ENCODE measurements around the gene HOMER3. TPM values are rescaled to one million over a fixed set of nuclear protein-coding genes. Genes with fewer than 3 reads are reported as not detected.
A peak's percentile ranks its signal among the peaks of the same experiment; 100 is the strongest.
"Not testable (repeated sequence)": the region's sequence is repeated elsewhere in the genome, so short reads cannot be mapped to it uniquely, and the experiment has no call there.

Gene HOMER3
- total RNA-seq, 2 experiments from 2014 or later = not detected

DNA sequence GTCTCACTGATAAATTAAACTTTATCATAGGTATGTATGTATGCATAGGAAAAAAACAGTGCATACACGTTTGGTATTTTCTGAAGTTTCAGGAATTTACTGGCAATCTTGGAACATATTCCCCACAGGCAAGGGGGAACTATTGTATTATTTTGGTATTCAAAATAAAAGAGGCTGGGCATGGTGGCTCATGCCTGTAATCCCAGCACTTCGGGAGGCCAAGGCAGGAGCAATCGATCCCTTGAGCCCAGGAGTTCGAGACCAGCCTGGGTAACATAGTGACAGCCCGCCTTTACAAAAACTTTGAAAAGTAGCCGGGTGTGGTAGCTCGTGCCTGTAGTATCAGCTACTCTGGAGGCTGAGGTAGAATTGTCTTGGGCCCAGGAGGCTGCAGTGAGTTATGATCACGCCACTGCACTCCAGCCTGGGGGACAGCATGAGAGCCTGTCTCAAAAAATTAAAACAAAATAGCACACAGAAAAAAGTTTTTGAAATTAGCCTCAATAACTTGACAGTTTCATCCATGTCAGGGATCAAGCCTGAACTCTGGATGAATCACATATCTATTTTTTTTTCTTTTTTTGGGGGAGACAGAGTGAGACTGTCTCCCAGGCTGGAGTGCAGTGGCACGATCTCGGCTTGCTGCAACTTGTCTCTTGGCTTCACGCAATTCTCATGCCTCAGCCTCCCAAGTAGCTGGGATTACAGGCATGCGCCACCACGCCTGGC, 29.1 kb upstream of the HOMER3 start:
- H3K9me3 Mint-ChIP-seq = no peaks in the 10 kb centered on the region
- no peak for DNase-seq
- ChIA-PET CTCF (no interaction called here), POLR2A (no interaction called here)
- no peak overlapping the region for H3K27ac Mint-ChIP-seq
- no peaks in the 10 kb centered on the region for H3K4me1 Mint-ChIP-seq
- peaks cover 2% of the 10 kb centered on the region for H3K27me3 Mint-ChIP-seq
- H3K36me3 Mint-ChIP-seq (ENCODE audit: low read depth) = no peaks in the 10 kb centered on the region
- H3K4me3 Mint-ChIP-seq = no peak overlapping the region

GRCh38 chr19:18967358-18968146, 26.5 kb upstream of the HOMER3 start:
- Mint-ChIP-seq H3K36me3 (ENCODE audit: low read depth) (no peaks in the 10 kb centered on the region), H3K9me3 (no peaks in the 10 kb centered on the region), H3K27ac (no peak overlapping the region), H3K27me3 (peaks cover 2% of the 10 kb centered on the region), H3K4me3 (no peak overlapping the region), H3K4me1 (no peaks in the 10 kb centered on the region)
- ChIA-PET CTCF (no interaction called here), POLR2A (no interaction called here)
- no peak for DNase-seq

GRCh38 chr19:18966307-18966706, 25.3 kb upstream of the HOMER3 start:
- CTCF ChIA-PET = interaction anchor here (0.7 to 0.8 kb wide), 2 partner anchors 10 to 33 kb away, joined by 3 read pairs; no protein-coding TSS in a partner anchor

DNA sequence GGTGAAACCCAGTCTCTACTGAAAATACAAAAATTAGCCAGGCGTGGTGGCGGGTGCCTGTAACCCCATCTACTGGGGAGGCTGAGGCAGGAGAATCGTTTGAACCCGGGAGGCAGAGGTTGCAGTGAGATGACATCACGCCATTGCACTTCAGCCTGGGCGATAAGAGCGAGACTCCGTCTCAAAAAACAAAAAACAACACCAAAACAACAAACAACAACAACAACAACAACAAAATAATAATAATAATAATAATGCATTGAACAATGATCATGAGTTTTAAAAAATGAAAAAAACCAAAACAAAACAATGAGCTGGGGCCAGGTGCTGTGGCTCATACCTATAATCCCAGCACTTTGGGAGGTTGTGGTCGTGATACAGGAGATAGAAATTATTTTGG, 23.1 kb upstream of the HOMER3 start:
- ChIA-PET CTCF (interaction anchor here (2.1 kb wide), 1 partner anchor 117 kb away, joined by 4 read pairs; no protein-coding TSS in a partner anchor), POLR2A (no interaction called here)
- Mint-ChIP-seq H3K36me3 (ENCODE audit: low read depth) (no peaks in the 10 kb centered on the region), H3K27me3 (peaks cover 14% of the 10 kb centered on the region), H3K27ac (no peak overlapping the region), H3K4me3 (no peak overlapping the region), H3K9me3 (no peaks in the 10 kb centered on the region), H3K4me1 (peaks cover 10% of the 10 kb centered on the region)
- DNase-seq = no peak

More at GRCh38 chr19:18966307-18966706, 25.3 kb upstream of the HOMER3 start:
- H3K4me1 Mint-ChIP-seq = peaks cover 10% of the 10 kb centered on the region
- H3K9me3 Mint-ChIP-seq = no peaks in the 10 kb centered on the region
- H3K4me3 Mint-ChIP-seq = no peak overlapping the region
- H3K27ac Mint-ChIP-seq = no peak overlapping the region
- POLR2A ChIA-PET = no interaction called here
- peaks cover 13% of the 10 kb centered on the region for H3K27me3 Mint-ChIP-seq
- H3K36me3 Mint-ChIP-seq (ENCODE audit: low read depth) = no peaks in the 10 kb centered on the region
- DNase-seq = no peak

- peaks cover 10% of the 10 kb centered on the region for H3K4me1 Mint-ChIP-seq
- H3K36me3 Mint-ChIP-seq (ENCODE audit: low read depth) = no peaks in the 10 kb centered on the region
- no peak overlapping the region for H3K27ac Mint-ChIP-seq
- H3K4me3 Mint-ChIP-seq = no peak overlapping the region
- peaks cover 12% of the 10 kb centered on the region for H3K27me3 Mint-ChIP-seq
- POLR2A ChIA-PET = no interaction called here
- no peaks in the 10 kb centered on the region for H3K9me3 Mint-ChIP-seq
- peak; percentile 11 for DNase-seq
- CTCF ChIA-PET = no interaction called here
These were observed 21.0 kb upstream of the HOMER3 start for GRCh38 chr19:18961767-18962620.

- CTCF ChIA-PET = no interaction called here
- Mint-ChIP-seq H3K9me3 (no peaks in the 10 kb centered on the region), H3K4me3 (no peak overlapping the region), H3K27me3 (peaks cover 12% of the 10 kb centered on the region), H3K36me3 (ENCODE audit: low read depth) (no peaks in the 10 kb centered on the region), H3K27ac (no peak overlapping the region), H3K4me1 (peaks cover 10% of the 10 kb centered on the region)
- no peak for DNase-seq
- POLR2A ChIA-PET = no interaction called here
These were observed 19.4 kb upstream of the HOMER3 start for GRCh38 chr19:18960370-18960769.

GRCh38 chr19:18955042-18955441, 14.0 kb upstream of the HOMER3 start:
- ChIA-PET POLR2A (no interaction called here), CTCF (interaction anchor here (0.6 kb wide), 1 partner anchor 794 kb away, joined by 3 read pairs; no protein-coding TSS in a partner anchor)
- H3K4me1 Mint-ChIP-seq = no peaks in the 10 kb centered on the region
- no peak overlapping the region for H3K4me3 Mint-ChIP-seq
- no peaks in the 10 kb centered on the region for H3K36me3 Mint-ChIP-seq (ENCODE audit: low read depth)
- H3K27ac Mint-ChIP-seq = no peak overlapping the region
- H3K9me3 Mint-ChIP-seq = peaks cover 6% of the 10 kb centered on the region
- no peak for DNase-seq
- H3K27me3 Mint-ChIP-seq = peaks cover 3% of the 10 kb centered on the region

- POLR2A ChIA-PET = no interaction called here
- peaks cover 3% of the 10 kb centered on the region for H3K27me3 Mint-ChIP-seq
- no peaks in the 10 kb centered on the region for H3K36me3 Mint-ChIP-seq (ENCODE audit: low read depth)
These were observed 13.1 kb upstream of the HOMER3 start for GRCh38 chr19:18954094-18954493.

GRCh38 chr19:18952364-18953003, 11.5 kb upstream of the HOMER3 start:
- H3K9me3 Mint-ChIP-seq; H3K27ac Mint-ChIP-seq; CTCF ChIA-PET; H3K36me3 Mint-ChIP-seq (ENCODE audit: low read depth); H3K27me3 Mint-ChIP-seq; DNase-seq; H3K4me1 Mint-ChIP-seq; POLR2A ChIA-PET; H3K4me3 Mint-ChIP-seq: not testable (repeated sequence)

More at GRCh38 chr19:18954094-18954493, 13.1 kb upstream of the HOMER3 start:
- no peak for DNase-seq
- Mint-ChIP-seq H3K27ac (no peak overlapping the region), H3K4me1 (no peaks in the 10 kb centered on the region), H3K4me3 (no peak overlapping the region), H3K9me3 (peaks cover 6% of the 10 kb centered on the region)
- CTCF ChIA-PET = no interaction called here

GRCh38 chr19:18951721-18952281, 10.8 kb upstream of the HOMER3 start:
- Mint-ChIP-seq H3K27me3 (peaks cover 3% of the 10 kb centered on the region), H3K4me3 (no peak overlapping the region), H3K9me3 (peaks cover 6% of the 10 kb centered on the region), H3K36me3 (ENCODE audit: low read depth) (no peaks in the 10 kb centered on the region), H3K4me1 (no peaks in the 10 kb centered on the region), H3K27ac (no peak overlapping the region)
- DNase-seq = no peak
- ChIA-PET POLR2A (no interaction called here), CTCF (no interaction called here)

DNA sequence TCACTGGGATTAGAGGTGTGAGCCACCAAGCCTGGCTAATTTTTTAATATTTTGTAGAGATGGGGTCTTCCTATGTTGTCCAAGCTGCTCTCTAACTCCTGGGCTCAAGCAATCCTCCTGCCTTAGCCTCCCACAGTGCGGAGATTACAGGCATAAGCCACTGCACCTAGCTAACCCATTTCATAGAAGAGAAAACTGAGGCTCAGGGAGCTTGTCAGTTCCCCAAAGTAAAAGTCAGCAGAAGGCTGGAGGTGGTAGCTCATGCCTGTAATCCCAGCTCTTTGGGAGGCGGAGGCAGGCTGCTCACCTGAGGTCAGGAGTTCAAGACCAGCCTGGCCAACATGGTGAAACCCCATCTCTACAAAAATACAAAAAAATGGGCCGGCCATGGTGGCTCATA, 8.8 kb upstream of the HOMER3 start:
- H3K4me3 Mint-ChIP-seq = no peak overlapping the region
- peaks cover 3% of the 10 kb centered on the region for H3K27me3 Mint-ChIP-seq
- no peak for DNase-seq
- ChIA-PET CTCF (no interaction called here), POLR2A (interaction anchor here (0.6 kb wide), 1 partner anchor 843 kb away, joined by 7 read pairs; no protein-coding TSS in a partner anchor)
- no peaks in the 10 kb centered on the region for H3K36me3 Mint-ChIP-seq (ENCODE audit: low read depth)
- H3K27ac Mint-ChIP-seq = no peak overlapping the region
- peaks cover 2% of the 10 kb centered on the region for H3K9me3 Mint-ChIP-seq
- no peaks in the 10 kb centered on the region for H3K4me1 Mint-ChIP-seq

GRCh38 chr19:18948976-18949356, 7.9 kb upstream of the HOMER3 start:
- Mint-ChIP-seq H3K27ac (no peak overlapping the region), H3K36me3 (ENCODE audit: low read depth) (no peaks in the 10 kb centered on the region), H3K4me3 (no peak overlapping the region), H3K27me3 (peaks cover 3% of the 10 kb centered on the region), H3K9me3 (no peaks in the 10 kb centered on the region), H3K4me1 (no peaks in the 10 kb centered on the region)
- DNase-seq = no peak
- POLR2A ChIA-PET = no interaction called here
- CTCF ChIA-PET = no interaction called here
